Glomerular visceral epithelial cell (primary cell): ENCODE results near the gene SYT7.
"Not testable (repeated sequence)": the region's sequence is repeated elsewhere in the genome, so short reads cannot be mapped to it uniquely, and the experiment has no call there.

ENCODE experiments used
- DNase-seq: peaks from one replicate; pipeline ENCODE4 v3.0.0-alpha.2; 2016; ENCODE audit errors: extremely low spot score

The SYT7 gene

DNA sequence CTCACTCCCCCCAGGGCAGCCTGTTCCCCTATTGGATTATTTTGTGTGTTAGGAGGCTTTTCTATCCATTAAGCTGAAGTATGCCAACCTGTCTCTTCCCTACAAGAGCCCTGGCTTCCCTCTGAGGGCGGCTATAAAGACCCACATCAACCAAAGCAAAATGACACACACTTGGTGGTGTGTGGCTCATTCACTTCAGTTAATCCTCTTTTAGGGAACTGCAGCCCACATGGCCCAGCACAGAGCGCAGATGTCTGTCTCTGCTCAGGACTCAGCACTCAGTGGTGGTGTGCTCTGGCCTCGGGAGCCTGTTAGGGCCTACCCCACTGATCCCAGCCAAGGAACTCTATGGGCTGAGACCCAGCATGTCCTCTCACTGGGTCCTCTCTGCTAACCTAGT, 104.5 kb downstream of the SYT7 start:
- DNase-seq = no peak

GRCh38 chr11:61475433-61475832, 105.4 kb downstream of the SYT7 start:
- DNase-seq = no peak

DNA sequence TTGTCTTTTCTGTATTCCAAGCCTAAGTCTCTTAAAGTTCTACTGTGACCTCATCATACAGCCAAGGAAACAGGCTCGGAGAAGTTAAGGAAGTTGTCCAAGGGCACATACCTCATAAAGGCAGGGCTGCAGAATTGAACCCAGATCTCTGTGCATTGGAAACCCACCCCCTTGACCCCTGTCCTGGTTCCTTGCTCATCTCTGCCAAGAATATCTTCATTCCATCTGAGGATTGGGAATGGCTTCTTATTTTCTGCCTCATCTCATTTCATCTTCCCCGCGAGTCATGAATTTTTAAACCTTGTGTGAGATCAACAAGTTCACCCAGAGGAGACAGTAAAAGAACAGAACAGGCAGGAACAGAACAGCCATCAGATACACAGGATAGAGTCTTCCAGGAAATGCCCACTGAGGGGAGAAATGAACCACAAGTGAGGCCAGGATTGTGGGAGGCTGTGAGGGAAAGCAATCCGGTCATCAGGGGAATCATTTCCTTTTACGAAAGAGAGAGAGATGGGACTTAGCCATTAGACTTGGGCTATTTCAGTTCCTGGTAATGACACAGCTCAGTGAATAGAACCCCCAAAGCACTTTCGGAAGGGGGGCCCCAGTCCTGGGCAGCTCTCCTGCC, 106.7 kb downstream of the SYT7 start:
- no peak for DNase-seq

GRCh38 chr11:61473370-61474012, 107.4 kb downstream of the SYT7 start:
- no peak for DNase-seq

DNA sequence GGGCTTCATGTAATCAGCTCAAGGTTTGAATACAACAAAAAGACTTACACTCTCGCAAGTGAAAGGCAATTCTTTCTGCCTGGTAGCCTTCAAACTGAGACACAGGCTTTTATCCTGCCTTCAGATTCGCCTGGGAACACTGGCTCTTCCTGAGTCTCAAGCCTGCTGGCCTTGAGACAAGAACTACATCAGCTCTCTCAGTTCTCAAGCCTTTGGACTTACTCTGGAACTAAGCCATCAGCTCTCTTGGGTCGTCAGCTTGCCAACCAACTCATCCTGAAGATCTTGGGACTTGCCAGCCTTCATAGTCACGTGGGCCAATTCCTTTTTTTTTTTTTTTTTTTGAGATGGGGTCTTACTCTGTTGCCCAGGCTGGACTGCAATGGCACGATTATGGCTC, 108.0 kb downstream of the SYT7 start:
- DNase-seq = no peak

DNA sequence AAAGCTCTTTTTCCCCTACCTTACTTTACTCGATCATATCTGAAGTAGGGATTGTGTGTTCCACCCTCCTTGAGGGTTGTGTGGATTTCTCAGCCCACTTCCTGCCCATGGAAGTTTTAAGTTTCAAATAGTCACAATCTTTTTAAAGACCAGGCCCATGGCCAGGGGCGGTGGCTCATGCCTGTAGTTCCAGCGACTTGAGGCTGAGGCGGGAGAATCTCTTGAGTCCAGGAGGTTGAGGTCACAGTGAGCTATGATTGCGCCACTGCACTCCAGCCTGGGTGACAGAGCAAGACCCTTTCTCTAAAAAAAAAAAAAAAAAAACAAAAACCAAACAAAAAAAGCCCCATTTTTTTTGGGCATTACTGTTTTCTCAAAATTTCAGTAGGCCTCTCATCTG, 108.6 kb downstream of the SYT7 start:
- no peak for DNase-seq

GRCh38 chr11:61468002-61468401, 112.9 kb downstream of the SYT7 start:
- DNase-seq = no peak

- not testable (repeated sequence) for DNase-seq
These were observed 113.3 kb downstream of the SYT7 start for GRCh38 chr11:61467602-61468001.
